GM12874 (cell line): Measurements from ENCODE around the gene SEC31B.

Experiments
- TF ChIP-seq, protein P1 (sequence below): IDR thresholded peaks from 2 replicates; pipeline ENCODE4 v1.5.1; 2011; ENCODE audit warnings: low read depth, mild to moderate bottlenecking, control low read depth, low read length, moderate library complexity; ENCODE audit not compliant: insufficient read depth

Gene SEC31B

DNA sequence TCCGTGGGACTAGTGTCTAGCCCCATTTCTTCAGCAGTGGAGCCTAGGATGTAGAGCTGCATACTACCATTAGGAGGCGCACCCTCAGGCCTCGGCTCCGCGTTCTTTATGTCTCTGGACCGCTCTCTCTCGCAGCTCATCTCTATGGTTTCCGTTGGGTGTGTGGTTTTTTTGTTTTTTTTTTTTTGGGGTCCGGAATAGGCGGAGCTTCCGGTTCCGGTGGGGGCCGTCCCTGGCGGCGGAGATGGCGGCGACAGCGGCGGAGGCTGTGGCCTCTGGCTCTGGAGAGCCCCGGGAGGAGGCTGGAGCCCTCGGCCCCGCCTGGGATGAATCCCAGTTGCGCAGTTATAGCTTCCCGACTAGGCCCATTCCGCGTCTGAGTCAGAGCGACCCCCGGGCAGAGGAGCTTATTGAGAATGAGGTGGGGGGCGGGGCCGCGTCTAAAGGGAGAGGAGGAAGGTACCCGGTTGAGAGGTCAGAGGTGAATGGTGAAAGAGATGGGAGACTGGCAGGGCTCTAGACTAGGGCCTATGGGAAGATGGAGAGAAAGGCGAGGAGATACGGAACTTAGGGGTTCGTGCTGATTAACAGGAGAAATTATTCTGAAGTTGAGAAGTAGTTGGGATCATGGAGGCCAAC, 16.2 kb upstream of the SEC31B start, which contains the start of gene HIF1AN:
Gene HIF1AN, plus strand, starts transcription at position 229 of the 639 bp plus-strand sequence. Its CDS starts 16 bp downstream, at position 245.
- TF ChIP-seq, protein P1, sequence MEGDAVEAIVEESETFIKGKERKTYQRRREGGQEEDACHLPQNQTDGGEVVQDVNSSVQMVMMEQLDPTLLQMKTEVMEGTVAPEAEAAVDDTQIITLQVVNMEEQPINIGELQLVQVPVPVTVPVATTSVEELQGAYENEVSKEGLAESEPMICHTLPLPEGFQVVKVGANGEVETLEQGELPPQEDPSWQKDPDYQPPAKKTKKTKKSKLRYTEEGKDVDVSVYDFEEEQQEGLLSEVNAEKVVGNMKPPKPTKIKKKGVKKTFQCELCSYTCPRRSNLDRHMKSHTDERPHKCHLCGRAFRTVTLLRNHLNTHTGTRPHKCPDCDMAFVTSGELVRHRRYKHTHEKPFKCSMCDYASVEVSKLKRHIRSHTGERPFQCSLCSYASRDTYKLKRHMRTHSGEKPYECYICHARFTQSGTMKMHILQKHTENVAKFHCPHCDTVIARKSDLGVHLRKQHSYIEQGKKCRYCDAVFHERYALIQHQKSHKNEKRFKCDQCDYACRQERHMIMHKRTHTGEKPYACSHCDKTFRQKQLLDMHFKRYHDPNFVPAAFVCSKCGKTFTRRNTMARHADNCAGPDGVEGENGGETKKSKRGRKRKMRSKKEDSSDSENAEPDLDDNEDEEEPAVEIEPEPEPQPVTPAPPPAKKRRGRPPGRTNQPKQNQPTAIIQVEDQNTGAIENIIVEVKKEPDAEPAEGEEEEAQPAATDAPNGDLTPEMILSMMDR, result peak; percentile 90

DNA sequence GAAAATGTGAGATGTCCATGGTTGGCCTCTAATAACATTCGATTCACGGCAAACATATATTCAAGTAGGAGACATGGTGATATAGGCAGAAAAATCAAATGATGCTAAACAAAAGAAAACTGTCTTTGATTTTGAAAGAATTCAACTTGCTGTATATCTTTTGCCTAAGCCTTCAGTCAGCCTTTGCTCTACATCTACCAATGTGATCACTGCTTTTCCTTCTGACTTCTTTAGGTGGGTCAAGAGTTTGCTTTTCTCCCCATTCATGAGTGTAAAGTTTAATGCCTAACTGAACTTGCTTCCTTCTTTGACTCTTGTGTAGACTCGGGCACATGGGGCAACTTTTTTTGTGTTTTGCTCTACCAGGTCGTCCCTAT, 15.7 kb upstream of the SEC31B start:
- TF ChIP-seq, protein P1, result no peak

DNA sequence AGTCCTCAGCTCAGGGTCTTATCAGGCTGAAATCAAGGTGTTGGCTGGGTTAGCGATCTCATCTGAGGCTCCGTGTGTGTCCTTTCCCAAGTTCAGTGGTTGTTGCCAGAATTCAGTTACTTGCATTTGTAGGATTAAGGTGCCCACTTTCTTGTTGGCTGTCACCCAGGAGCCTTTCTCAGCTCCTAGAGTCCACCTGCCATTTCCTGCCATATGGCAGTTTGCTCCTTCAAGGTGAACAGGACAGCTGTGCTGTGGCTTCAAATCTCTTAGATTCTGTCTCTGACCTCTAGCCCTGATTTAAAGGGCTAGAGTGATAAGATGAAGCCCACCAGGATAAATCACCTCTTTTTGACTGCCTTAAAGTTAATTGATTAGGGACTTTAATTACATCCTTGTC, 15.1 kb upstream of the SEC31B start:
- TF ChIP-seq, protein P1, result no peak

DNA sequence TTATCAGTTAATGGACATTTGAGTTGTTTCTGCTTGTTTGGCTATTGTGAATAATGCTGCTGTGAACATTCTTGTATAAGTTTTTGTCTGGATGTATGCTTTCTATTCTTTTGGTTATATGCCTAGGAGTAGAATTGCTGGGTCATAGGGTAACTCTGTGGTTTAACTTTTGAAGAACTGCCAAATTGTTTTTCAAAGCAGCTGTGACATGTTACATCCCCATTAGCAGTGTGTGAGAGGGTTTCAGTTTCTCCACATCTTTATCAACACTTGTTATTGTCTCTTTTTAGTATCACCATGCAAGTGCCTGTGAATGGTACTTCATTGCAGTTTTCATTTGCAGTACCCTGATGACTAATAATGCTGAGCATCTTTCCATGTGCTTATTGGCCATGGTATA, 12.1 kb upstream of the SEC31B start:
- TF ChIP-seq, protein P1, result no peak

DNA sequence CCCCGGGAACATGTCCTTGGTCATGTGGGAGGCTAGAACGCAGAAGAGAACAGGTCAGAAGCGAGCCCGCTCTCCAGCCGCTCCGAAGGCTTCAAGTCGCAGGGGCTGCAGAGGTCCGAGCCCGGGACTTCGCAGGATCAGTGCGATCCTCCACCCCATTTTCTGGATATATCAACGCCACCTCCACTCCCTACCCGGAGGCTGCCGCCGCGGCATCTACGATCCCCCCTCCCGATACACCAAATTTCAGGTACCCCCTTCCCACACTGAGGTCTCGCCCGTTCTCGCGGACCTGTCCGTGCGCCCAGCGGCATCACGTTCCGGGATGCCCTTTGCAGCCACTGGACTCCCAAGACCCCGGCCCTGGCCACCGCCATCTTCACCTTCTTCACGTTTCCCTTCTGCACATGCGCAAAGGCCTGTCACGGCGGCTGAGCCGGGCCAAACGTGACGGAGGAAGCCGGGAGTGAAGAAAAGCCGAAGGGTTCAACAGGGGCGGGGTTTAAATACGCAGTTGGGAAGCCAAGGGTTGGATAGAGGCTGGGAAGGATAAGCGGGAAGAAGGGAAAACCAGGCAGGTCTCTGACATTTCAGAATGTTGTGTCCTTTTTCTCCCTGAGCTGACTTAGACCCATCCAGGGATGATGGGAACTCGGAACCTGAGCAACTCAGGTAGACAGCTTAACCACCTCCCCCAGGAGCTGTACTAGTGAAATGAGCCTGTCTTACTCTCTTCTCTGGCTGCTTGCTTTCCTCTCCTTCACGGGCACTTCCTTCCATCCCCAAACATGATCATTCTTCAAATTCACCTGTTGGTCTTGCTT, 10.0 kb upstream of the SEC31B start, which contains the start of gene NDUFB8:
Gene NDUFB8, minus strand, starts transcription at position 397 of the 824 bp plus-strand sequence. Its CDS starts 20 bp downstream, at position 377.
- TF ChIP-seq, protein P1, result no peak

DNA sequence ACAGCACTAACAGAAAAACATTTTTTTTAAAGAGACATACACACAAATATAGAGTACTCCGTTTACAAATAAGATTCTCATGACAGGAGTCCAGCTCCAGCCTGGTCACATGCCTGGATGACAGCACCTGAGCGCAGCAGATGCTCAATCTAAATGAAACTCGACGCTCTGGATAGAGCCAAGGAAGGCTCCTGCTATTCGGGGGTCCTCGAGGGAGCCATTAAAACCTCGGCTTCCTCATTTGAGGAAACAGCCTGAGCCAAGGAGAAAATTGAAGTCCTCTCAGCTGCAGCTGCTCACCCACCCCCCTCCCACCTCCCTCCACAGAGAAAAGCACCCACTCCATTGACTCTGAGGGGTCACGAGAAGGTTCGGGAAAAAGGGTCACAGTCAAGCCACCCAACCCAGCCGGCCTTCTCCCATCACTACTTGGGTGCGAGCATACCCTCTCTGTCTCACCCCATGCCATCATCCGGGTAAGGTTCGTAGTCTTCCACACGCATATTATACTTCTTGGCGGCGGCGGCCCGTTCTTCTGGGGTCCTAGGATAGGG, 9.3 kb upstream of the SEC31B start:
- TF ChIP-seq, protein P1, result no peak
